KMS-11 (cell line): ENCODE results near the gene BRD3.

Experiments
- H2AFZ ChIP-seq: fragments of 200-600 bp; sonication (generic); 2 replicates; pipeline ENCODE4 v1.6.1; 2016; ENCODE audit warnings: antibody characterized with exemption, mixed run types, low read depth
- H3K27ac ChIP-seq: fragments of 200-600 bp; sonication (generic); 2 replicates; pipeline ENCODE4 v1.6.1; 2016; ENCODE audit warnings: mild to moderate bottlenecking, mixed run types
- H3K27me3 ChIP-seq: fragments of 200-600 bp; sonication (generic); 2 replicates; pipeline ENCODE4 v1.6.1; 2017; ENCODE audit warnings: mild to moderate bottlenecking, low read depth, mixed run types, moderate library complexity; ENCODE audit not compliant: insufficient read depth
- H3K36me3 ChIP-seq: fragments of 200-600 bp; sonication (generic); 2 replicates; pipeline ENCODE4 v1.6.1; 2017; ENCODE audit warnings: mild to moderate bottlenecking, mixed run types; ENCODE audit not compliant: insufficient read depth
- H3K4me1 ChIP-seq: fragments of 200-600 bp; sonication (generic); 2 replicates; pipeline ENCODE4 v1.6.1; 2016; ENCODE audit warnings: mild to moderate bottlenecking, low read depth, mixed run types; ENCODE audit not compliant: poor library complexity, severe bottlenecking
- H3K4me2 ChIP-seq: fragments of 200-600 bp; sonication (generic); 2 replicates; pipeline ENCODE4 v1.7.0; 2016; ENCODE audit warnings: mild to moderate bottlenecking, mixed run types
- H3K4me3 ChIP-seq: fragments of 200-600 bp; sonication (generic); IDR thresholded peaks from 2 replicates; pipeline ENCODE4 v1.6.1; 2017; ENCODE audit warnings: low read depth, low read length, mixed read lengths; ENCODE audit not compliant: insufficient read depth
- H3K79me2 ChIP-seq: fragments of 200-600 bp; sonication (generic); 2 replicates; pipeline ENCODE4 v1.6.1; 2016; ENCODE audit warnings: low read depth, mixed run types; ENCODE audit not compliant: insufficient read depth
- H3K9ac ChIP-seq: fragments of 200-600 bp; sonication (generic); 2 replicates; pipeline ENCODE4 v1.6.1; 2016; ENCODE audit warnings: mild to moderate bottlenecking, mixed run types
- H4K20me1 ChIP-seq: fragments of 200-600 bp; sonication (generic); 2 replicates; pipeline ENCODE4 v1.6.1; 2016; ENCODE audit warnings: mild to moderate bottlenecking, mixed run types; ENCODE audit not compliant: insufficient read depth
- TF ChIP-seq, protein P1 (sequence below): fragments of 200-600 bp; sonication (generic); conservative IDR thresholded peaks from 2 replicates; pipeline ENCODE4 v1.6.1; 2017; ENCODE audit warnings: low read depth, mild to moderate bottlenecking, antibody characterized with exemption, low read length, moderate library complexity, mixed read lengths

BRD3 gene

GRCh38 chr9:134014946-134015345 is 52.9 kb downstream of the BRD3 start:
- no peak overlapping the region for H3K9ac ChIP-seq
- H4K20me1 ChIP-seq = no peaks in the 10 kb centered on the region
- TF ChIP-seq, protein P1, sequence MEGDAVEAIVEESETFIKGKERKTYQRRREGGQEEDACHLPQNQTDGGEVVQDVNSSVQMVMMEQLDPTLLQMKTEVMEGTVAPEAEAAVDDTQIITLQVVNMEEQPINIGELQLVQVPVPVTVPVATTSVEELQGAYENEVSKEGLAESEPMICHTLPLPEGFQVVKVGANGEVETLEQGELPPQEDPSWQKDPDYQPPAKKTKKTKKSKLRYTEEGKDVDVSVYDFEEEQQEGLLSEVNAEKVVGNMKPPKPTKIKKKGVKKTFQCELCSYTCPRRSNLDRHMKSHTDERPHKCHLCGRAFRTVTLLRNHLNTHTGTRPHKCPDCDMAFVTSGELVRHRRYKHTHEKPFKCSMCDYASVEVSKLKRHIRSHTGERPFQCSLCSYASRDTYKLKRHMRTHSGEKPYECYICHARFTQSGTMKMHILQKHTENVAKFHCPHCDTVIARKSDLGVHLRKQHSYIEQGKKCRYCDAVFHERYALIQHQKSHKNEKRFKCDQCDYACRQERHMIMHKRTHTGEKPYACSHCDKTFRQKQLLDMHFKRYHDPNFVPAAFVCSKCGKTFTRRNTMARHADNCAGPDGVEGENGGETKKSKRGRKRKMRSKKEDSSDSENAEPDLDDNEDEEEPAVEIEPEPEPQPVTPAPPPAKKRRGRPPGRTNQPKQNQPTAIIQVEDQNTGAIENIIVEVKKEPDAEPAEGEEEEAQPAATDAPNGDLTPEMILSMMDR = no peak
- H3K4me2 ChIP-seq = no peak overlapping the region
- no peaks in the 10 kb centered on the region for H3K36me3 ChIP-seq
- no peaks in the 10 kb centered on the region for H3K4me1 ChIP-seq
- H2AFZ ChIP-seq = no peak overlapping the region
- H3K4me3 ChIP-seq = no peak overlapping the region
- H3K27ac ChIP-seq = no peak overlapping the region
- H3K79me2 ChIP-seq = no peaks in the 10 kb centered on the region
- H3K27me3 ChIP-seq = peaks cover 33% of the 10 kb centered on the region

- no peaks in the 10 kb centered on the region for H4K20me1 ChIP-seq
- H3K9ac ChIP-seq = no peak overlapping the region
- no peak overlapping the region for H3K4me3 ChIP-seq
- no peaks in the 10 kb centered on the region for H3K36me3 ChIP-seq
- no peaks in the 10 kb centered on the region for H3K79me2 ChIP-seq
- no peak overlapping the region for H2AFZ ChIP-seq
- no peak overlapping the region for H3K4me2 ChIP-seq
- H3K27ac ChIP-seq = no peak overlapping the region
- TF ChIP-seq, protein P1 = no peak
- H3K4me1 ChIP-seq = no peaks in the 10 kb centered on the region
- peaks cover 54% of the 10 kb centered on the region for H3K27me3 ChIP-seq
Observed at GRCh38 chr9:134011401-134011800, 56.4 kb downstream of the BRD3 start.

DNA sequence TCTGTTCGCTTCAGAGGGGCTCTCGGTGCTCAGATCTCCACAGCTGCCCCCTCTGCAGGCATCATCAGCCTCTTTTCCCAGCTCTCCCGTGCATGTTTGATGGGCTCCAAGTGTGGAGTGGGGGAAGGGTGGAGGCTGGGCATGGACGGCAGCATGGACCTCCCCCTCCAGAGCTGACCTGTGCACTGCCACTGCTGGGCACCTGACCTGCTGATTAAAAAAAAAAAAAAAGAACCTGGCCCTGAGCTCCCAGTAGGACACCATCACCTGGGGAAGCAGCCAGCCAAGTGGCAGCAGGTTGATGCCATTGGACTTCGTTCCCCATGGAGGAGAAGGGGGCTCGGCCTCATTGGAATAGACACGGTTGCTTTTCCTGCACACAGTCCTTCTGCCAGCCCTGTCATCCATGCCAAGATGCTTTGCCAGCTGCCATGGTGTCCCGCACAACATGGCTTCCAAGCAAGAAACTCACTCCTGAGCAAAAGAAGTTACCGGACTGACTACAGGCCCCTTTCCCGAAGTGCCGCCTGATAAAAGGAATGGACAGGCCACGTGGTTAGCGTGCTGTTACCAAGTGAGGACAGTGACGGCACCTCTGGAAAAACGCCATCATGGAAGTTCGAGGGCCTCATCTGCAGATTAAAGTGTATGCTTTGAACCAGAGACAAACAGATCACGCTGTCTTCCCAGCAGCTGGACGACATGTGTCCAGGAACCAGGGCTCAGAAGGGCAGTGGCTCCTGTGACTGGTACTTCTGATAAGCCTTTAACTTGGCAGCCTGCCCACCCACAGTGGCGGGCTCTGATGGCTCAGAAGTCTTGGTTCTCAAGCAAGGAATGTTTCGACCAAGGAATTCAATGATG is 57.3 kb downstream of the BRD3 start:
- Histone ChIP-seq H3K27ac (no peak overlapping the region), H3K4me1 (no peaks in the 10 kb centered on the region), H3K27me3 (peaks cover 52% of the 10 kb centered on the region), H3K4me2 (no peak overlapping the region), H4K20me1 (no peaks in the 10 kb centered on the region), H3K36me3 (no peaks in the 10 kb centered on the region), H3K4me3 (no peak overlapping the region), H2AFZ (no peak overlapping the region), H3K9ac (no peak overlapping the region), H3K79me2 (no peaks in the 10 kb centered on the region)
- TF ChIP-seq, protein P1 = no peak

GRCh38 chr9:134007571-134007970 is 60.3 kb downstream of the BRD3 start:
- H3K27me3 ChIP-seq = peaks cover 63% of the 10 kb centered on the region
- no peak overlapping the region for H2AFZ ChIP-seq
- H3K4me1 ChIP-seq = no peaks in the 10 kb centered on the region
- no peaks in the 10 kb centered on the region for H3K36me3 ChIP-seq
- H3K27ac ChIP-seq = no peak overlapping the region
- no peaks in the 10 kb centered on the region for H3K79me2 ChIP-seq
- TF ChIP-seq, protein P1 = no peak
- H3K9ac ChIP-seq = no peak overlapping the region
- H3K4me3 ChIP-seq = no peak overlapping the region
- H4K20me1 ChIP-seq = no peaks in the 10 kb centered on the region
- no peak overlapping the region for H3K4me2 ChIP-seq
